Stimulated activated CD4-positive, alpha-beta T cell treated with anti-CD3 and anti-CD28 coated beads, Interleukin-12 subunit alpha, Interleukin-12 subunit beta, amount 100 ng/mL, for 24 hours (primary cell): ENCODE data around the gene NPAS2.

ENCODE experiments used
- DNase-seq, 2 experiments: peaks; one replicate each; pipeline ENCODE4 v3.0.0-alpha.2; 2020; ENCODE audit warnings: low read depth in 2 of 2

The NPAS2 gene

DNA sequence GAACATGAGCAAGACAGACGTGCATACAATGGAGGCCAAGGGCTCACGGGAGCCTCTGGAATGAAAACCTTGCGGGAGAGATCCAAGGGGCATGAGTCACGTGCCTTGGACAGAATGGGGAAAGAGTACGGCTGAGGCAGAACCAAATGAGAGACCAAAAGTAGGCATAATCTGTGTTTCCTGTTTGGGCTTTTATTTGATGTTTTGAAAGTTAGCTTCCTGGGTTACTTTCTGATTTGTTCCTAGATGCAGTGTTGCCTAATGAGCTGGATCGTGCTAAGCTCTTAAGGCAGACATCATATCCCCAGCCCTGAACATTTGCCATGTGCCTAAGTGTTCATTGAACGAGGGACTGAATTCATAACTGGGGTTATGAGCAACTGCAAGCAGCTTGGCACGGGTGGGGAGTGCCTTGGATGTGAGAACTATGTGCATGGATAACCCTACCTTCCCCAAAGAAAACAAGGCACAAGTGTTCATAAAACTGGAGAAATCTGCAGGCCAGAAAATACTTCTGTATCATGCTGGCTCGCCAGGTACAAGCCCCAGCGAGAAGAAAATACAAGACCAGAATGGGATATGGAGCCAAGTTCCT is 121.8 kb downstream of the NPAS2 start:
- no peak for DNase-seq

DNA sequence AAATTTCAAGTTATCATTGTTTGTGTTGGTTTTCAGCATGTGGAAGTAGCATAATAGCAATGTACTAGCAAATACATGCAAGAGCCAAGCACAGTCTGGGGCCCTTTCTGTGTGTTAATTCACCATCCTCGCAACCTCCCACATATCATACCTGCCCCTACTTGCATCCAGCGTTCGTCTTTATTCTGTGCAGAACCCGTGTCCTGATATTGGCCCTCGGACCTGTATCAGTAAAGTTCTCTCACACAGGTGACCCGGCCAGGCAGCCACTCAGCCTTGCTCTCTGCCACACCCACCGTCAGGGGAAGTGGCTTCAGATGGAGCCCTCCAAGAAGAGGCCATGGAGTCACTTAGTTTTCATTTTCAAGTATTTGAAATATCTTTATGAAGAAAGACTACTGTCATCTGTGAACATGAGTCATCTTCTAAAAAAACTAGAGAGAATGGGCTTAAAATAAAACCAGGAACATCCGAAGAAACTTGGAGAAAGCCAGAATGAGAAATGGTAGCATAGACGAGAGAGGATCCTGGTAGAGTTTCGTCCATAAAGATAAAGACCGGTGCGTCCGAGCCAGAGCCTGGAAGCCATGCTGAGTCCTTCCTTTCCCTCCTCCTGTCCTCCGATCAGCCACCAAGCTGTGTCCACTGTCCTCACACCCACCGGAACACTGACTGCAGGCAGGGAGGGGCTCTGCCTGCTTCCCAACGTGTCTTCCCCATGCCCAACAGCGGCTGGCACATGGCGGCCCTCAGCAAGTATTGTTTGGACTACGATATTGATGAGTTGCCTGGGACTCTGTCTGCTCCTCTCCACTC is 124.9 kb downstream of the NPAS2 start:
- no peak for DNase-seq

DNA sequence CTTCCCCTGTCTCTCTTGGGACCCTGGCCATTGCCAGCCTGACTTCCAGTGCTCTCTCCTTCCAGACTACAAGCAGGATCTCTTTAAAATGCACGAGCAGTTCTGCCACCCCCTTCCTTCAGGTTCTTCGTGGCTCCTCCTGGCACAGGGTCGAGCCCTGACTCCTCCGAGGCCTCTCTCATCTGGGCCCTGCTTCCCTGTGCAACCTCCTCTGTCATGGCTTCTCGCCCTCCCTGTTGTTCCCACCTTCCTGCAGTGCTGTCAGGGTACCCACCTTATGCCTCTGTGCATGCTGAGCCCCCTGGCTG is 125.4 kb downstream of the NPAS2 start:
- DNase-seq = no peak

DNA sequence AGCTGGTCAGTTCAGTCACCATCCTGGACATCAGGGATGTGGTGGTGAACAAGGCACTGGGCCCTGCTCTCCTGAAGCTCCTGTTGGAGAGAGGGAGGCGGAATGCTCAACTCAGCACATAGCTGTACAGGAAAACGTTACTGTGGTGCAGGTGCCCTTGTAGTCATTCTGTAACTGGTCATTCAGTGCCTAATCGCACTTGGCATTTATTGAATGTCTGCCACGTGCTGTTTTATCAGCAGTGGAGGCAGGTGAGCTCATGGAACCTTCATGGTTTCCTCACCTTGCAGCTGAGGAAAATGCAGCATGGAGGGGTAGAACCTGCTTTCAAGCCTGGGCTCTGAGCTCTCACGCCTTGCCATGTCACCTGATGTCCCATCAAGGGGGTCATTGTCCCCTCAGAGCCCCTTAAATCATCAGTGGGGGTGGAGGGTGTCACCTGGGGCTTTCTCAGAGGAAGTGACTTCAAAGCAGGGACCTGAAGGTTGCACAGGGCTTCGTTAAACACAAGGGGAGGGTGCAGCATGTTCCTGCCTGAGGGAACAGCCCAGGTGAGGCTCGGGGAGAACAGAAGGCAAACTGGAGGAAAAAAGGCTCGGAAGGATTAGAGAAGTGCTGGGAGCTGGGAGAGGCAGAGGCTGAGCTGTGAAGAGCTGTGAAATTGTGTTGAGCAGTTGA is 126.1 kb downstream of the NPAS2 start:
- DNase-seq = no peak

DNA sequence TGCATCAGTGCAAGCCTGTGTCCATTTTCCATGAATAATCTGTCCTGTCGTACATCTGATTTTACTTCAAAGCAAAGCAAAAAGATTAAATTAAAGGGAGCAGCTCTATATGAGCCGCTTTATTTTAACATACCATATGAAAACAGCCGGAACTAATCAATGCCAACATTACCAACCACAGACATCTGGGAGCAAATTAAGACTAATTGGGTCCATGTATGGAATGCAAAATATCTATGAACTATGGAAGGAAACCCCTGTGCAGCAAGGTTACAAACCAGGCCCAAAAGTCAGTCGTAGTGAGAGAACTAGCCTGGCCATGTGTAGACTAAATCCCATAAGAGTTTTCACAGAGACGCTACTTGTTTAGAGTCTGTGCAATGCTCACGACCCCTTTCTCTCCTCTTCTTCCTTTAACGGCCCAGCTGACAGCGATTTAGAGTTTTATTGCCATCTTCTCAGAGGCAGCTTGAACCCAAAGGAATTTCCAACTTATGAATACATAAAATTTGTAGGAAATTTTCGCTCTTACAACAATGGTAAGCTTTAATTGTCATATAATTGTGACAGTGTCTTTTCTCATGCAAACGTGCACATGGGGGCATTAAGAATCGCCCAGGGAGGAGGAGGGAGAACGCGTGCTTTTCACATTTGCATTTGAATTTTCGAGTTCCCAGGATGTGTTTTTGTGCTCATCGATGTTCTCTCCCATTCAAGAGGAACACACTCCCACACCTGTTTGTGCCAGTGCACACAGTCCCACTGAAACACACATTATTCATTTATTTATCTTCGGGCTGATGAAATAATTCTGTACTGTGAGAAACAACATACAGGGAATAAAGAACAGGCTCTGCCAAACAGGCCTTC is 129.2 kb downstream of the NPAS2 start:
- no peak for DNase-seq

DNA sequence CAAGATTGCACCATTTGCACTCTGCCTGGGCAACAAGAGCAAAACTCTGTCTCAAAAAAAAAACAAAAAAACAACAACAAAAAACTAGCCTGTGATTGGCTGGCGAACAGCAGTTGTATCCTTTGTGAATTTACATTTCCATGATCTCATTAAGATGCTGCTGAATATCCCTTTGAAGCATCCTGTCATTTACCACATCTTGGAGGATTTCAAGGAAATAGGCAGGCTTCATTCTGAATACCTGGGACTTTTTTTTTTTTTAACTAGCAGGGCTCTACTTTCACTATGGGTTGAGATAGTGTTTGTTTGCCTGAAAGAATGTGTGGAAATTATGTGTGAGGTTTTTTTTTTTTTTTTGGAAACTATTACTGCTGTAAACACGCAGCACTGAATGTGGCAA is 132.6 kb downstream of the NPAS2 start:
- DNase-seq = no peak

DNA sequence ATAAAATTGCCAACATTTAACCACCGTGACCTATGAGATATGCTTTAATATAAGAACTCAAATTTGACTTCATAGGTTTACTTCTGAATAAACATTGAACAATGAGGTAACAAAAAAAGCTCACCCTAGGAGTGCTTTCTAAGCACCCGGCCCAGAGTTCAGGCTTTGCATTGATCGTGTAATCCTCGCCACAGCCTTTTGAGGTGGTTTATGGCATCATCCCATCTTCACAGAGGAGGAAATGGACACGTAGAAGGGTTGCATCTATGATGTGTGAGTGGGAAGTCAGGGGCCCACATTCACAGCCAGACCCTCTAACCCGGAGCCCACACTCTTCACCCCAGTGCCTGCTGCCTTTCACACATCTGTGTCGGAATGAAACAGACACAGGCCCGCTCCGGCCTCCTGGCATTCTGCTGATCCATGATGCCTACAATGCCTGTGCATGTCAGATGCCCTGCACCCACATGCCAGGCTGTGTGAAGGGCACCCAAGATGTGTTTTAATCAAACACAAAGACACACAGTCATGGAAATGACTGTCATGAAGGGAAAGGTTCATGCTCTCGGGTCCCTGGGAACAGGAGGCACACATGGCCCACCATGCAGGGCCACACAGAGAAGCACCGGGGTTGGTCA is 133.6 kb downstream of the NPAS2 start:
- no peak for DNase-seq

DNA sequence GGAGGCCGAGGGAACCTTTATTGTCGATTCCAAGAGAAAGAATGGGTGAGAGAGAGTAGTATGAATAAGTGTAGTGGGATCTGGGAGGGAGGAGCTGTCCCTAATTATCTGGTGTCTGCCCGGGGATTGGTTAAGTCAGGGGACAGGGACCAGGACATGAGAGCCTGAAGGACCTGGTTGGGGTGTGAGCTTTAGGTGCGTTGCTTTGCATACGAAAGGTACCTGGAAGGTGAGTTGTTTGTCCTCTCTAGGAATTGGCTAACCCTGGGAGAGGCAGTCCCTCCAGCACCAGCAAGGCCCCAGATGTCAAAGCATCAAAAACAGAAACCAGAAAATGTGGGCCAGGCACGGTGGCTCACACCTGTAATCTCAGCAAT is 134.1 kb downstream of the NPAS2 start:
- DNase-seq = no peak

DNA sequence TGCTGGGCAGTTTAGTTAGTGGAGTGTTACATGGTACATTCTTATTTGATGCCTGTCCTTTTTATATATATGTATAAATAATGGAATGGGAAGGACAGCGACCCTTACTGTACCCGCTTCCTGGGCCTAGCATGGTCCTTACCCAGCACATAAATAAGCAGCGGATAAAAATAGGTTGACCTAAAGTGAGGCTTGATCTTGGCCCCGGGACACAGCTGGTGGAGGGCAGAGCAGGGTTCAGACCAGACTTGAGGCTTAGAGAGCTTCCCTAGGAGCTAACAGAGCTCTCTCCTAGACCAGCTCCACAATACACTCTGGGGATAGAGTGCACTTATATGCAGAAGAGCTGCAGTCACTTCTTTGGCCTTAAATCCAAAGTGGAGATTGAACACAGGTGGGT is 135.3 kb downstream of the NPAS2 start:
- DNase-seq = no peak

DNA sequence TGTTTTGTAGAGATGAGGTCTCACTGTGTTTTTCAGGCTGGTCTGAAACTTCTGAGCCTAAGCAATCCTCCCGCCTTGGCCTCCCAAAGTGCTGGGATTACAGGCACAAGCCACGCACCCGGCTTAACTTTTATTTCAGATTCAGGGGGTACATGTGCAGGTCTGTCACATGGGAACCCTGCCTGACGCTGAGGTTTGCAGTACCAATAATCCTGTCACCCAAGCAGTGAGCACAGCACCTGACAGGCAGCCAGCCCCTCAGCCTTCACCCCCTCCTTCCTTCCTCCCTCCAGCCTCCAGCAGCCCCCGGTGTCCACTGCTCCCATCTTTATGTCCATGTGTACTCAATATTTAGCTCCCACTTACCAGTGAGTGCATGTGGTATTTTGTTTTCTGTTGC is 136.1 kb downstream of the NPAS2 start:
- no peak for DNase-seq

DNA sequence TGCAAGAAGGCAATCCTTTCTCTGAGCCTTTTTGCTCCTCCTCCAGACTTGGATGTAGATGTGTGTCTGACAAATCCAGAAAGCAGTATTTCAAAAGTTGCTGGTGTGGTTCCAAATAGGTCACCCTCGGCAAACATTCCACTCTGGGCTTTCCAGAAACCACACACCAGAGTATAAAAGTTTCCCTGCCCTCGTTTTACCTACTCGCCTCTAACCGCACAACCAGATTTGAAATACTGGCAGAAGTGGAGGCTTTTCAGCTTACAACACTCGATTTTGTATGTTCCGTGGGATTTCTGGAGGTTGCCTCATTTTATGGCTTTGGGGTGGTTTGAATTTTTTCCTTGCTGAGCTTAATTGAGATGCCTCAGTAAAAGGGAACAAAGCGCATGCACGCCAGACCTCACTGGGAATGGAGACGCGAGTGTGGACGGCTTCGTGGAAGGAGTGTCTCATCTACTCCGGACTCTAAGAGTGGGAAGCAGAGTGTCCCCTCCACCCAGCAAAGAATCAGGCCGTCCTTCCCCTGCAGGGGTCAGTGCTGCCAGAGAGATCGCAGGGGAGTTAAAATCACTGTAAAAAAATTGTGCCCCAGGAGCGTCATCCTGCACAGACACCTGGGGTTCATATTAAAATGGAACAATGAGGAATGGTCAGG is 138.2 kb downstream of the NPAS2 start:
- DNase-seq = no peak

DNA sequence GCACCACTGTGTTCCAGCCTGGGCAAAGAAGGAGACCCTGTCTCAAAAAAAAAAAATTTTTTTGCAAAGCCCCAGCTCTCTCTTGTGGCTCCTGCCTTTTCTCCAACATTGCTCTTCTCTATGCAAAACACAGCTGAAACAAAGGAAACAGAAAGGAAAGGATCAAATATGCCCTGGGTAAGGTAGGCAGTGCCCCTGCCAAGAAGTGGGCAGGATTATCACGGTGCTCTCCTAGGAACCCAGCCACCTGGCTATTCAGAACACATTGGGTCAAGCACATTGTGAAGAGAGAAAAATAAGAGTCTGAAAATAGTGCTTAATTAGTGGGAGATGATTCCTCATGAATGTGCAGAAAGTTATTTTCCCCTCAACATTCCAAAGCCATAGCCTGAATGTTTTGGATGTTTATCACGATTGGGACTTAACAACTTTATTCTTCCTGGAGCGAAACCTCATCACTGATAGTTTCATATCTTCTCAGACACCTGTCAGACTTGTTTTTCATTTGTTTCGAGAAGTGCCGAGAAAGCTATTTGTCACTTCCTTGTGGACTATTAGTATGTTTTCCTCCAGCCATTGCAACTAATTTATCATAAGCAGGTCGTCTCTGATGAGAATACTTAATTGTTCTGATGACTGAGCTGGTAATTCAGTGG is 139.4 kb downstream of the NPAS2 start:
- DNase-seq = no peak

DNA sequence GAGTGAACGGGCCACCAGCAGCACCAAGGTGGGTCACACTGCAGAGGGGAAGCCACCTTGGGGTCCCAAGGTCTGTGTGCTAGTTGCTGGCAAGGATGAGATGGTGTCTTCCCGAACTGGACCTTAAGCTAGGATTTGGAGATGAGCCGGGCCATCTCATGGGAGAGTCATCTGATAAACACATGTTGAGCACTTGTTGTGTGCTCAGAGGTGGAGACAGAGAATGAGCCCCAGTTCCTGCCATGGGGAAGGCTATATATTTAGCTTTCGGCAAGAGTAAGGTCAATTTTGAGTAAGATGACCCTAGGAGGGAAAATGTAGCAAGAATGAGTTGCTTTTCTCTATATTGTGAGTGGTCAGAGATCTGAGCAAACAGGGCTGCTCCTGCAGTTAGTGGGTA is 140.7 kb downstream of the NPAS2 start:
- DNase-seq = no peak

DNA sequence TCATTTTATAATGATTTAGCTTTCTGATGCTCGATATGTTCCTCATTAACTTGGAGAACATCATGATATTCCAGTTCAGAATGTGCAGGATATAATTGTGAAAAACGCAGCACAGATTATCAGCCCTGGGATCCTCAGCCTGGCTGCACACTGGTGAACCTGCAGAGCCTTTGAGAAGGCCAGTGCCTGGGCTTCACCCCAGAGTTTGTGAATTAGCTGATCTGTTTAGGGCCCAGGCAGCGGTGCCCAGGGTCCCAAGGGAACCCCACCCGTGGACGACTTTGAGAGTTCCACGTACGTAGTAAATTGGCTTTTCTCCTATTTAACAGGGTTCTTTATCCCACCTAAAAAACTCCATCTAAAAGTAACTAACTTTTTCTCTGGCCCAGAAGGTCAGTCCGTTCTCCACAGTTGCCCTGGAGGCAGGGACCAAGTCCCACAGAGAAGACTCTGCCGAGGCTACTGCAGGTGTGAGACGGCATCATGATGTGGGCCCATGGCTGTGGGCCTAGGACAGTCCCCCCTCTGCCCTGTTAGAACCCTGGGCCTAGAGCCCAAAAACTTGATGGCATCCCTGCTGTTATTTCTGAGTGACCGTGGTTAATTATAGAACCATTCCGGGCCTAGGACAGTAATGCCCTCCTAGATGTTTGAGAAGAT is 142.6 kb downstream of the NPAS2 start:
- DNase-seq = no peak

DNA sequence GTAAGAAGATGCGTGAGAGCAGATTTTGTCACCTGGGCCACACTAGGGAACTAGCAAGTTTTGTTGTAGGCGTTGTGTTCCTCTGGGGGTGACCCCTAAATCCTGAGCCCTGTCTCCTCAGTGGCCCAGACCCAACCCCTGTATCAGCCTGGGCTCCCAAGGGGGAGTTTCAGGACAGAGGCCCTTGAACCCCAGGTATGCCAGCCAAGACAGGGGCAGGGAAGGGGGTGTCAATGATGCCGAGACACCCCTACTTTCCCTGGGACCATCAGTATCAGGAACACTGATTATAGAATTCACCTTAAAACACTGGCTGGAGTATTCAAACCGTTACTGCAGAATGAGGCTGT is 143.1 kb downstream of the NPAS2 start:
- DNase-seq = no peak

DNA sequence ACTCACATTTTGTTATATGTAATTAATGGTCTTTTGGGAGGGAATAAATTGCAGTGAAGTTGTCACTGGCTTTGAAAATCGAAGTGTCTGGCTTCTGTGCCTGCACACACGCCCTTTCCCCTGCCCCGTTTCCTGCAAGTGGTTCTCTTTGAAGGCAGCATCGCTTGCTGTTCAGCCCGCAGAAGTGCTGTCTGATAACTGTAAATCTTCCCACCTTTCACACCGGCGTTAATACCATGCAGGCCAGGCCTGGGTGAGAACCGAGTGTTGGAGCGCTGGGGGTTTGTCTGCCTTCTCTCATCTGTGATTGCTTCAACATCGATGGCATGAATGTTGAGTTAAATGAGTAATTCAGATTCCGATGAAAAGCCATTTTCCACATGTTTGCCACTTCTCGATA is 144.3 kb downstream of the NPAS2 start:
- no peak for DNase-seq

DNA sequence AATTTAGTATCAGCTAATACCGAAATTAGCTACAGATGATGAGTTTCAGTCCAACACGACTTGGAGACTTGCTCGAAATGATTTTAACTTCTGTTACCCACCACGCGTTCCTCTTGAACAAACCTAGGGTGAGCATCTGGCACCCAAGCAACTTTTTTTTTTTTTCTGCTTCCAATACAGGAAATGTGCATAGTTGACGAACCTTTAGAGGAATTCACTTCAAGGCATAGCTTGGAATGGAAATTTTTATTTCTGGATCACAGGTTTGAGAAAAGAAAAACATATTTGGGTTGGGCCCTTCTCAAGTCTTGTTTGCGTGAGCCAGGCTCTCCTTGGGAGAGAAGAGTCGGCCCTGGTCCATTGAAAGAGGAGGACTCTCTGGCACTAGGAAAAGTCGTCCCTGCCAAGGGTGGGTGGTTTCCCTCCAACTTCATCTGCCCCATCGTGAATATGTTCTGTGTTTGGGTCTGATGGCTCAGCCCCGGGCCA is 144.8 kb downstream of the NPAS2 start:
- DNase-seq = no peak

DNA sequence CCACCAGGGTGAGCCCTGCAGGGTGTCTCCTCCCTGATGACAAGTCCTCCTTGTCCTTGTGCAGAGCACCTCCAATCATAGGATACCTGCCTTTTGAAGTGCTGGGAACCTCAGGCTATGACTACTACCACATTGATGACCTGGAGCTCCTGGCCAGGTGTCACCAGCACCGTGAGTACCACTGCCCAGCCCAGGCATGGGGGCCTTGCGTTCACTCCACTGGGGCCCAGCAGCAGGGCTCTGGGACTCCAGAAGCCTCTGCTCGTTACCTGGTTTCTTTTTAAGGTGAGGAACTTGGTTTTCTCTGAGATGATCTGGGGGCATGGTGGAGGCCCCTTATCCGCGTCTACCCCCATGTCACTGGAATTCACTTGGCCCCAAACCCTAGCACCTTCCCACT is 145.7 kb downstream of the NPAS2 start:
- no peak for DNase-seq

DNA sequence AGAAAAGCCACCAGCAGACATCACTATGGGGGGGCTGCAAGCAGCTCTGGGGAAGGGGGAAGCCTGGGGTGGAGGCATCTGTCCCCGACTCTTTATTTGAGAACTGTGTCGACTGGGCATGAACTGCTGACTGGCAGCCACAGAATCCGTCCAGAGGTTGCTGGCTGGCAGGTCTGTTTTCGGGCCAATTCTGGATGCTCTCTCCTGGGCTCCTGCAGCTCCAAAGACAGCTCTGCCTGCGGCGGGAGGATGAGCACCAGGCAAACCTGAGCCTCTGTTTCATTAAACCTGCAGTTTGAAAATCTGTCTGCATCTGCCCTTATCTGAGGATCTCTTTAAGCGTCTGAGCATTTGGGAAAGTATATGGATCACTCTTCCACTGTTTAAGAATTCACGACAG is 147.8 kb downstream of the NPAS2 start:
- DNase-seq = no peak
